SJSA1 (cell line): ENCODE data around the gene FOXP3. TPM values are rescaled to one million over a fixed set of nuclear protein-coding genes. Genes with fewer than 3 reads are reported as not detected.

ENCODE experiments used
- DNase-seq, 2 experiments: peaks; one replicate each; pipeline ENCODE4 v3.0.0-alpha.2; 2015 to 2020; ENCODE audit warnings: low spot score in 2 of 2, low read depth in 1 of 2
- H3K27ac ChIP-seq: fragments of 250-450 bp; sonication (Bioruptor Pico); 2 replicates; pipeline ENCODE4 v1.5.1; 2020; ENCODE audit warnings: mild to moderate bottlenecking, moderate library complexity
- H3K27me3 ChIP-seq: fragments of 250-450 bp; sonication (Bioruptor Pico); replicated peaks from 2 replicates; pipeline ENCODE4 v1.5.1; 2020; ENCODE audit warnings: mild to moderate bottlenecking, moderate library complexity
- H3K36me3 ChIP-seq: fragments of 250-450 bp; sonication (Bioruptor Pico); 2 replicates; pipeline ENCODE4 v1.5.1; 2020; ENCODE audit warnings: mild to moderate bottlenecking
- H3K4me1 ChIP-seq: fragments of 250-450 bp; sonication (Bioruptor Pico); replicated peaks from 2 replicates; pipeline ENCODE4 v1.6.1; 2021; ENCODE audit warnings: mild to moderate bottlenecking
- H3K4me3 ChIP-seq: fragments of 250-450 bp; sonication (Bioruptor Pico); 2 replicates; pipeline ENCODE4 v1.5.1; 2020; ENCODE audit warnings: mild to moderate bottlenecking
- H3K9me3 ChIP-seq: fragments of 250-450 bp; sonication (Bioruptor Pico); replicated peaks from 2 replicates; pipeline ENCODE4 v1.5.1; 2020; ENCODE audit warnings: mild to moderate bottlenecking
- total RNA-seq: library from RNA; depleted of rRNA; stranded (reverse); fragments of >200 nt; shearing (Covaris generic); gene quantifications from 2 replicates; pipeline ENCODE4 v1.2.3, GENCODE V29; 2014; rRNA removed

Gene FOXP3
- total RNA-seq, 1 experiment from 2014 or later, result not detected

GRCh38 chrX:49210406-49210805, 54.1 kb downstream of the FOXP3 start:
- no peaks in the 10 kb centered on the region for H3K9me3 ChIP-seq
- no peaks in the 10 kb centered on the region for H3K36me3 ChIP-seq
- no peak overlapping the region for H3K4me3 ChIP-seq
- no peak overlapping the region for H3K27ac ChIP-seq
- H3K27me3 ChIP-seq, result no peaks in the 10 kb centered on the region
- no peak for DNase-seq
- no peaks in the 10 kb centered on the region for H3K4me1 ChIP-seq

- H3K4me3 ChIP-seq, result no peak overlapping the region
- H3K27ac ChIP-seq, result no peak overlapping the region
- no peaks in the 10 kb centered on the region for H3K27me3 ChIP-seq
- no peaks in the 10 kb centered on the region for H3K4me1 ChIP-seq
- H3K36me3 ChIP-seq, result no peaks in the 10 kb centered on the region
- H3K9me3 ChIP-seq, result no peaks in the 10 kb centered on the region
- no peak for DNase-seq
Measured at GRCh38 chrX:49209434-49210251, 54.9 kb downstream of the FOXP3 start.

GRCh38 chrX:49208399-49208798, 56.1 kb downstream of the FOXP3 start:
- H3K9me3 ChIP-seq, result no peaks in the 10 kb centered on the region
- DNase-seq, result no peak
- no peaks in the 10 kb centered on the region for H3K36me3 ChIP-seq
- no peak overlapping the region for H3K4me3 ChIP-seq
- H3K4me1 ChIP-seq, result no peaks in the 10 kb centered on the region
- no peaks in the 10 kb centered on the region for H3K27me3 ChIP-seq
- H3K27ac ChIP-seq, result no peak overlapping the region

- no peak for DNase-seq
- H3K36me3 ChIP-seq, result no peaks in the 10 kb centered on the region
- no peak overlapping the region for H3K27ac ChIP-seq
- no peak overlapping the region for H3K4me3 ChIP-seq
- no peaks in the 10 kb centered on the region for H3K27me3 ChIP-seq
- H3K4me1 ChIP-seq, result no peaks in the 10 kb centered on the region
- no peaks in the 10 kb centered on the region for H3K9me3 ChIP-seq
Measured at GRCh38 chrX:49206543-49206942, 58.0 kb downstream of the FOXP3 start.

- no peak overlapping the region for H3K4me3 ChIP-seq
- DNase-seq, result no peak
- H3K27ac ChIP-seq, result no peak overlapping the region
- no peaks in the 10 kb centered on the region for H3K9me3 ChIP-seq
- no peaks in the 10 kb centered on the region for H3K27me3 ChIP-seq
- peaks cover 4% of the 10 kb centered on the region; the same call in 1 of the 2 replicates for H3K4me1 ChIP-seq
- H3K36me3 ChIP-seq, result no peaks in the 10 kb centered on the region
Measured at GRCh38 chrX:49205443-49205842, 59.1 kb downstream of the FOXP3 start.

GRCh38 chrX:49204709-49205108, 59.8 kb downstream of the FOXP3 start:
- Histone ChIP-seq H3K36me3 (no peaks in the 10 kb centered on the region), H3K4me1 (peaks cover 6% of the 10 kb centered on the region; the same call in 1 of the 2 replicates), H3K27me3 (no peaks in the 10 kb centered on the region)

GRCh38 chrX:49204017-49204416, 60.5 kb downstream of the FOXP3 start:
- H3K27ac ChIP-seq, result no peak overlapping the region
- H3K4me1 ChIP-seq, result peaks cover 6% of the 10 kb centered on the region; the same call in 1 of the 2 replicates
- H3K36me3 ChIP-seq, result no peaks in the 10 kb centered on the region
- no peak overlapping the region for H3K4me3 ChIP-seq
- H3K27me3 ChIP-seq, result no peaks in the 10 kb centered on the region
- DNase-seq, result no peak
- H3K9me3 ChIP-seq, result no peaks in the 10 kb centered on the region

More at GRCh38 chrX:49204709-49205108, 59.8 kb downstream of the FOXP3 start:
- no peak overlapping the region for H3K4me3 ChIP-seq
- DNase-seq, result no peak
- no peak overlapping the region for H3K27ac ChIP-seq
- no peaks in the 10 kb centered on the region for H3K9me3 ChIP-seq

- Histone ChIP-seq H3K9me3 (no peaks in the 10 kb centered on the region), H3K27ac (no peak overlapping the region)
- no peak for DNase-seq
Measured at GRCh38 chrX:49203536-49203935, 61.0 kb downstream of the FOXP3 start.

GRCh38 chrX:49202022-49202421, 62.5 kb downstream of the FOXP3 start:
- DNase-seq, result no peak
- H3K27ac ChIP-seq, result no peak overlapping the region
- peaks cover 6% of the 10 kb centered on the region; the same call in 1 of the 2 replicates for H3K4me1 ChIP-seq
- no peaks in the 10 kb centered on the region for H3K36me3 ChIP-seq
- no peak overlapping the region for H3K4me3 ChIP-seq
- no peaks in the 10 kb centered on the region for H3K9me3 ChIP-seq
- no peaks in the 10 kb centered on the region for H3K27me3 ChIP-seq

More at GRCh38 chrX:49203536-49203935, 61.0 kb downstream of the FOXP3 start:
- Histone ChIP-seq H3K4me1 (peaks cover 6% of the 10 kb centered on the region; the same call in 1 of the 2 replicates), H3K36me3 (no peaks in the 10 kb centered on the region), H3K4me3 (no peak overlapping the region), H3K27me3 (no peaks in the 10 kb centered on the region)

Other genes with a start within 250 kb of the FOXP3 start
- 43.0 and 64.3 TPM in 2 replicates for gene TFE3, start 221.4 kb downstream of the FOXP3 start, total RNA-seq
- gene CCDC120, start 205.7 kb downstream of the FOXP3 start, total RNA-seq, result 0.58 TPM in 1 of 2 replicates, not detected in the other
- 5.0 and 5.6 TPM in 2 replicates for gene PRAF2, start 190.7 kb downstream of the FOXP3 start, total RNA-seq
- gene WDR45, start 184.8 kb downstream of the FOXP3 start, total RNA-seq, result 9.7 and 21.4 TPM in 2 replicates
- gene GPKOW, start 141.0 kb downstream of the FOXP3 start, total RNA-seq, result 32.2 and 47.9 TPM in 2 replicates
- 1.00 TPM in 1 of 2 replicates, not detected in the other for gene MAGIX, start 102.0 kb downstream of the FOXP3 start, total RNA-seq
- 48.3 and 63.8 TPM in 2 replicates for gene PLP2, start 92.8 kb downstream of the FOXP3 start, total RNA-seq
- 2.4 and 3.6 TPM in 2 replicates for gene PRICKLE3, start 78.3 kb downstream of the FOXP3 start, total RNA-seq
- gene SYP, start 64.5 kb downstream of the FOXP3 start, total RNA-seq, result 0.16 and 0.53 TPM in 2 replicates
- gene CACNA1F, start 31.4 kb downstream of the FOXP3 start, total RNA-seq, result not detected in 2 replicates
- 11.4 and 13.1 TPM in 2 replicates for gene CCDC22, start 29.2 kb downstream of the FOXP3 start, total RNA-seq
- 6.5 and 6.8 TPM in 2 replicates for gene PPP1R3F, start 5.1 kb upstream of the FOXP3 start, total RNA-seq
- not detected in 2 replicates for gene GAGE10, start 38.9 kb upstream of the FOXP3 start, total RNA-seq
- not detected in 2 replicates for gene GAGE12J, start 57.3 kb upstream of the FOXP3 start, total RNA-seq
- gene GAGE13, start 66.9 kb upstream of the FOXP3 start, total RNA-seq, result not detected in 2 replicates